Right forelimb (tissue), 1 donor: ENCODE measurements around the gene KIFBP.
"Not testable (repeated sequence)": the region's sequence is repeated elsewhere in the genome, so short reads cannot be mapped to it uniquely, and the experiment has no call there.

Source experiments
- DNase-seq: peaks from one replicate; pipeline ENCODE4 v3.0.0-alpha.2; 2018

Gene KIFBP

DNA sequence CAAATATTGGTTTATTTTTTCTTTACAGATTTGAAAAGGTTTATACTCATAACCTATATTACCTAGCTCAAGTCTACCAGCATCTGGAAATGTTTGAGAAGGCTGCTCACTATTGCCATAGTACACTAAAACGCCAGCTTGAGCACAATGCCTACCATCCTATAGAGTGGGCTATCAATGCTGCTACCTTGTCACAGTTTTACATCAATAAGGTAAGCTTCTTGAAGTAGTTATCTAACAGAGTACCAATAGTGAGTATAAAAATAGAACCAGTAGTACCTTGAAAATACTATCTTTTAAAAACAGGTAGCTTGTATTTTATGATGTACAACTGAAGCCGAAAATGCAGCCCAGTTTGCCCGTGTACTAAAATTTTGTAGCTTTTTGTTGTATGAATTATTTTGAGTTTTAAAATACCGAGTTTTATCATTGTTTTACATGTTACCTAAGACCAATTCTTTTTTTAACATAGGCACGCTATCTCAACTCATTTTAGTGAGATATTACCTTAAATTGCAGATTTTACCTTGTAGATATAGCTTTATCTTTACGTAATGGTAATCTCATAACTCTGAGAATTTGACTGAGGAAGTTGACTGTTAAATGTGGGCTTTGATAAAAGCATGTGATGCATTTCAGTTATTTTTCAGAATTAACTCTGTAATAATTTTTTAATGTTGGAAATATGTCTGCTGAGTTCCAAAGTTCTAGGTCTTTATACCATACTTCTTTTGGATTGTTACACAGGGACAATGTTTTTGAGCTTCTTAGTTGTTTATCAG lies 17.3 kb downstream of the KIFBP start:
- no peak for DNase-seq

DNA sequence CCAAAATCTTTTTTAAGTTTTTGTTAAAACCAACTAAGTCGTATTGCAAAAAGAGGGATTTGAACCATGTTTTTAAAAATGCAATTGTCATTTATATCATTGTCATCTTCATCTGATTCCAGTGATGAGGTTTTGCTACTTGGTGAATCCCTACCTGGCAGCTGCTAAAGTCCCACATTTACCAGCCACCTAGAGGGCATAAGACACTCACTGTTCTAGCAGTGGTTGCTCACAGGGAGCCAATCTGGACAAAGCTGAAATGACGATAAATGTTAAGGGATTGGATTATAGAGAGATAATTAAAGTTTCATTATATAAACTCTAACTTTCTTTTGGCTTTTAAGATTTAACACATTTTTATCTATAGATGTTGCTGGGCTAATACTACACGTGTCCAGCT lies 18.7 kb downstream of the KIFBP start:
- DNase-seq = no peak

DNA sequence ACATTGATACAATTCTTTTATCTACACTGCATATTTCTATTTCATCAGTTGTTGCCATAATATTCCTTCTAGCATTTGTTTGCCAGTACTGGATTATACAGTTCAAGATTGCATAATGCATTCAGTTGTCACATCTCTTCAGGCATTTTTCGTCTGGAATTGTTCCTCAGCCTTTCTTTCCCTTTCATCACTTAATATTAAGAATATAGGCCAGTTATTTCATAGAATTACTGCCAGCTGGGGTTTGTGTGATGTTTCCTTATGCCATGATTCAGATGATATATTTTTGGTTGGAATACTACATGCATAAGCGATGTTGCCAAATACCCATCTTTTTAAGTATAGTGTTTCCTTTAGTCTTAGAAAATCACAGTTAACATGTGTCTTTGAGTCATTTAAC lies 20.8 kb downstream of the KIFBP start:
- DNase-seq = no peak

DNA sequence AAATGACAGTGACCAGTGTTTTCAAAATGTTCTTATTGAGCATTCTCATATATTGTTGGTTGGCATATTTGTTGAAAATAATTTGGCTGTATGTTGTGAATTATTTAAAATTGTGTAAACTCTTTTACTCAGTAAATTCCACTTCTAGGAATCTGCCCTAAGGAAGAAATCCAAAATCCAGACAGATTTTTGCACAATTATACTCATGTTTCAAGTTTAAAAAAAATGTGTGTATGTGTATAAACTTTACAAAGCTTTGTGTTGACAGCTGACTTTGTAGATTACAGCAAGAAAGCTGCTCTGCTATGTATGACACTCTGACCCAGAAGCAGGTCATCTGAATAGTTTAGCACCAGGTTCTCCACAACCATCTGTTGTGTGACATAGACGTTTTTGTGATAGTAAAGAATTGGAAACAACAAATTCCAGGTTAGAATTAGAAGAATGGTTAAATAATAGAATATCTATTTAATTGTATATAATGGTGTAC lies 21.6 kb downstream of the KIFBP start:
- no peak for DNase-seq

DNA sequence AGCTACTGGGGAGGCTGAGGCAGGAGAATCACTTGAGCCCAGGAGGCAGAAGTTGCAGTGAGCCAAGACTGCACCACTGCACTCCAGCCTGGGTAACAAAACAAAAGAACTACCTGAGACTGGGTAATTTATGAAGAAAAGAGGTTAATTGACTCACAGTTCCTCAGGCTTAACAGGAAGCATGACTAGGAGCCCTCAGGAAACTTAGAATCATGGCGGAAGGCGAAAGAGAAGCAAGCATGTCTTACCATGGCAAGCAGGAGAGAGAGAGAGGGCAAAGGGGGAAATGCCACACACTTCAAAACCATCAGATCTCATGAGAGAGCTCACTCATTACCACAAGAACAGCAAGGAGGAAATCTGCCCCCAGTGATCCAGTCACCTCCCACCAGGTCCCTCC lies 24.2 kb downstream of the KIFBP start:
- DNase-seq = not testable (repeated sequence)

DNA sequence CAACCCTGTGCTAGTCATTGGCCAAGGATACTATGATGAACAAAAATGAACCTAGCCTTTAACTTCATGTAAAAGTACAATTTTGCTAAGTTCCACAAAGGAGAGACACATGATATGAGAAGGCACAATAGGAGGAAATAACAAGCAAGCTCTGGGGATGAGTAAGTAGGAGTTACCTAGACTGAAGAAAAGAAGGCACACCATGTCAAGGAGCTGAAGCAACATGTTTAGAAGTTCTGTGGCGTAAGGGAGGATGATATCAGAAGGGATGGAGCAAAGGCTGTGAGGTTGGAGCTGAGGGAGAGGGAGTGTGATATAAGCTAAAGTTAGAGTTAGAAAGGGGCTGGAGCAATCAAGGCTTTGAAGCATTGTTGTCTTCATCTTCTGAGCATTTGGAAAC lies 25.6 kb downstream of the KIFBP start:
- DNase-seq = no peak

DNA sequence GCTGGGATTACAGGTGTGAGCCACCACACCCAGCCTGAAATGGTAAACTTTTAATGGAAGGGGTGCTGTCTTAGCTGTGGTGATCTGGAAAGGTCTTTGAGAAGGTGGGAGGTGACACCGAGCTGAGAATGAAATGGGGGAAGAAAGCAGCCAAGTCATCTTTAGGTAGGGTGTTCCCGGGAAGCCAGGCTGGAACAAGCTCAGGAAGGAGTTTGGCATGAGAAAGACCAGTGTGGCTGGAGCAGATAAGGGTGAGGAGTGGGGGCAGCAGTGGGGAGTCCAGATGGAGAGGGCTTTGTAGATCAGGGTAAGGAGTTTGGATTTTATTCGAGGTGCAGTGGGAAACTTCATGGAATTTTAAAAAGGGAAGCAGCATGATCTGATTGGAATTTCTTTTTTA lies 30.0 kb downstream of the KIFBP start:
- no peak for DNase-seq

DNA sequence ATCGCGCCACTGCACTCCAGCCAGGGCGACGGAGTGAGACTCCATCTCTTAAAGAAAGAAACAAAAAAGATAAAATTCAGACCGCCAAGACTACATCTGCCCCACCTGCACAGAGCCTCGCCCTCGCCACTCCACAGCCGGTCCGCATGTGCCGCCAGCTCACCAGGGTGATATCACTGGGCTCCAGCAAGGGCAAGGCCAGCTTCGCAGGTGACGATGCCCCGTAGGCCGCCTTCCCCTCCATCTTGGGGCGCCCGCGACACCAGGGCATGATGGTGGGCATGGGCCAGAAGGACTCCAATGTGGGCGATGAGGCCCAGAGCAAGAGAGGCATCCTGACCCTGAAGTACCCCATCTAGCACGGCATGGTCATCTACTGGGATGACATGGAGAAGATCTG lies 34.0 kb downstream of the KIFBP start:
- DNase-seq = no peak

DNA sequence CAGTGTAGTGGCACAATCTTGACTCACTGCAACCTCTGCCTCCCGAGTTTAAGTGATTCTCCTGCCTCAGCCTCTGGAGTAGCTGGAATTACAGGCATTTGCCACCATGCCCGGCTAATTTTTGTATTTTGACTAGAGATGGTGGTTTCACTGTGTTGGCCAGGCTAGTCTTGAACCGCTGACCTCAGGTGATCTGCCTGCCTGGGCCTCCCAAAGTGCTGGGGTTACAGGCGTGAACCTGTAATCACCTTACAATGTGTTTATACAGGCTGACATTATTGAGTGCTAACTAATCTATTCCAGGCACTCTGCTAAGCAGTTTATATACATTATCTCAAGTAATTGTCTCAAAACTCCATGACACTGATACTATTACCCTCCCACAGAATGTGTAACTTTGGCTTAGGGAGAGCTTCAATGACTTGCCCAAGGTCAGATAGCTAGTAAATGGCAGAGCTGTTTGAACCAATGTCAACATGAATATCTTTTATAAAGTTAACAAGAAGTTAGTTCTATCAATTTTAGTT lies 36.8 kb downstream of the KIFBP start:
- DNase-seq = no peak

DNA sequence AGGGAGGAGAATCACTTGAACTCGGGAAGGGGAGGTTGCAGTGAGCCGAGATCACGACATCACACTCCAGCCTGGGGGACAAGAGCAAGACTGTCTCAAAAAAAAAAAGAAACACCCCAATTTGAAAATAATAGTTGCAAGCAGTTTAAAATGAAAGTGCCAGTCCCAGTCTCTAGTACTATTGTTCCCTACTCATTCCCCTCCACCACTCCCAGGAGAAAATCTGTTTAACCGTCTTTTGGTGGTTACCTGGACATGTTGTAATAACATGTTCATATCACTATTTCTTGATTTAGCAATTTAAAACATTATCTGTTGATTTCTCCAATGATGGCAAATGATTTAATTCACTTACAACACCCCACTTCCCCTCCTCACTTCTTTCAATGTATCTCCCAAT lies 44.7 kb downstream of the KIFBP start:
- DNase-seq = no peak

DNA sequence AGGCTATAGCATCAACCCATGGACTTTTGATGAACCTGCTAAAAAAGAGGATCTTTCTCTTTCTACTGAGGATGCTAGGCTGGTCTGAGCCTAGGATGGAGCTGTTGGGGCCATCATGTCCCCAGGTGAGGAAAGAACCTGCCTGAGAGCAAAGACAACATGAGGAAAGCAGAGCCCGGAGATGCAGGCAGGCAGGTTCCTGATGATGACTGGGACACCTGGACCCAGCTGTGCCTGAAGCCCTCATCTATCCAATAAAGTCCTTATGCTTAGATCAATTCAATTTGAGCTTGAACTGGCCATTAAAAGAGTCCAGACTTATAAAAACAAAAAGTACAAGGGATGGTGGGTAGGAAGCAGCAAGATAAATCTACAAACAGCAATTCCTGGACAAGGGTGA lies 48.9 kb downstream of the KIFBP start:
- DNase-seq = no peak

DNA sequence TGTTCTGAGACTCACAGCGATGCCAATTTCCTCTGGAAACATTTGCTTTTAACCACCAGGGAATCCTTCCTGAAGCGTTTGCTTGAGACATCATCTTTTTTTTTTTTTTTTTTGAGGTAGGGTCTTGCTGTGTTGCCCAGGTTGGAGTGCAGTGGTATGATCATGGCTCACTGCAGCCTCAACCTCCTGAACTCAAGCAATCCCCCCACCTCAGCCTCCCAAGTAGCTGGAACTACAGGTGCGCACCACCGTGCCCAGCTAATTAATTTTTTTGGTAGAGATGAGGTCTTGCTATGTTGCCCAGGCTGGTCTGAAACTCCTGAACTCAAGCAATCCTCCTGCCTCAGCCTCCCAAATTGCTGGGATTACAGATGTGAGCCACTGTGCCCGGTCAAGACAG lies 52.3 kb downstream of the KIFBP start:
- not testable (repeated sequence) for DNase-seq

DNA sequence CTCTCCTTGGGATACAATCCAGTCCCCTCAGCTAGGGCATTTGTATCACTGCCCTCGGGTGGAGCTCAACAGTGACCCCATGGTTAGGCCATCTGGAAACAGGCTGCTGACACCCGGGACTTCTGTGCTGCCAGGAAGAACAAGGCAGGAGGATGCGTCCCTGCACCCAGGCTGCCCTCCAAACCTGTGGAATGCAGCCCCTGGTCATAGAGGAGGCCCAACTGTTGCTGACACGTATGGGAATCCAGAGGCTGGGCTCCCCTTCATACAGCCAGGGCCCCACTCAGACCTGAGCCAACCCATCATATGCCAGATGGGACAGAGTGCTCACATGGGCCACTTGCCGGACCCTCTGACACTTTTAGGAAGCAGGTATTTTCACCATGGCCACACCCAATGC lies 53.8 kb downstream of the KIFBP start:
- DNase-seq = no peak

DNA sequence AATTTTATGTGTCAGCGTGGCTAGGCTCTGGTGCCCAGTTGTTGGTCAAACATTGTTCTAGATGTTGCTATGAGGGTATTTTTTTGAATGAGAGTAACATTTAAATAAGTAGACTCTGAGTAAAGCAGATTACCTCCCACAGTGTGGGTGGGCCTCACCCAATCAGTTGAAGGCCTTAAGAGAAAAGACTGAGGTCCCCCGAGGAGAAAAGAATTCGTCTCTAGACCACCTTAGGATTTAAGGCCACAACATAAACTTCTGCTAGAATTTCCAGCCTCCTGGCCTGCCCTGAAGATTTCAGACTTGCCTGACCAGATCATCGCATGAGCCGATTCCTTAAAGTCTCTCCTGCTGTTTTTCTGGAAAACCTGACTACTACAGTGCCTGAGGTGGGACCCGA lies 54.2 kb downstream of the KIFBP start:
- no peak for DNase-seq

DNA sequence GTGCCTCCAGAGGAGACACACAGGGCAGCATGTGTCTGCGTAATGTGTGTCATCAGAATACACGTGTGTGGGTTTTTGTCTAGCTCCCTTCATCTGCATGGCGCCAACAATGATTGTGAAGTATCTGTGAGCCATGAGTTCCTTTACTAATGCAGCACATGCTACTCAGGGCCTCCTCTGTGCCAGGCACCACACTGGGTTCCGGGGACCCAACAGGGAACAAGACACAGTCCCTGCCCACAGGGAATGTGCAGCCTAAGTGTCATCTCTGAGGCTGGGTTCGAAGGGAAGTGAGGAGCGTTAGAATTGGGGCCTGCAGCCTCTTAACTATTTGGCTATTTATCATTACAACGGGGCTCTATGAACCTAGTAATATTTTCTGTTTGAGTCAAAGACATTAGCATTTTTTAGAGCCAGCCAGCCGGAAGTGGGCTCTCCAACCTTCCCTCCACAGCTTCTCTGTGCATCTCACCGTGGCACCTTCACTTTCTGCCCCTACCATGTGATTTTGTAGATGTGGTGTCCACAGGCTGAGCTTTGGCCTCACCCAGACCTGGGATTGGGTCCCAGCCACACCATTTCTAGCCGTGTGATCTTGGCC lies 55.4 kb downstream of the KIFBP start:
- DNase-seq = no peak

DNA sequence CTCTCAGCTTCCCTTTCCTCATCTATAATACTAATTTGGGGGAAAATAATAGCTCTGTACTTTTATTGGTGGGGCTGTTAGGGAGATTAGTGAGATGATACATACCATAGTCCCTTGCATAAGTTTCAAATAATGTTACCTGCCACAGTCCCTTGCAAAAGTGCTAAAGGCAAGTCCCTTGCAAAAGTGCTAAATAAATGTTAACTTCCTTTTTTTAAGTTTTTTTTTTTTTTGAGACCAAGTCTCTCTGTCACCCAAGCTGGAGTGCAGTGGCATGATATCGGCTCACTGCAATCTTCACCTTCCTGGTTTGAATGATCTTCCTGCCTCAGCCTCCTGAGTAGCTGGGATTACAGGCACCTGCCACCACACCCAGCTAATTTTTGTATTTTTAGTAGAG lies 55.9 kb downstream of the KIFBP start:
- no peak for DNase-seq

DNA sequence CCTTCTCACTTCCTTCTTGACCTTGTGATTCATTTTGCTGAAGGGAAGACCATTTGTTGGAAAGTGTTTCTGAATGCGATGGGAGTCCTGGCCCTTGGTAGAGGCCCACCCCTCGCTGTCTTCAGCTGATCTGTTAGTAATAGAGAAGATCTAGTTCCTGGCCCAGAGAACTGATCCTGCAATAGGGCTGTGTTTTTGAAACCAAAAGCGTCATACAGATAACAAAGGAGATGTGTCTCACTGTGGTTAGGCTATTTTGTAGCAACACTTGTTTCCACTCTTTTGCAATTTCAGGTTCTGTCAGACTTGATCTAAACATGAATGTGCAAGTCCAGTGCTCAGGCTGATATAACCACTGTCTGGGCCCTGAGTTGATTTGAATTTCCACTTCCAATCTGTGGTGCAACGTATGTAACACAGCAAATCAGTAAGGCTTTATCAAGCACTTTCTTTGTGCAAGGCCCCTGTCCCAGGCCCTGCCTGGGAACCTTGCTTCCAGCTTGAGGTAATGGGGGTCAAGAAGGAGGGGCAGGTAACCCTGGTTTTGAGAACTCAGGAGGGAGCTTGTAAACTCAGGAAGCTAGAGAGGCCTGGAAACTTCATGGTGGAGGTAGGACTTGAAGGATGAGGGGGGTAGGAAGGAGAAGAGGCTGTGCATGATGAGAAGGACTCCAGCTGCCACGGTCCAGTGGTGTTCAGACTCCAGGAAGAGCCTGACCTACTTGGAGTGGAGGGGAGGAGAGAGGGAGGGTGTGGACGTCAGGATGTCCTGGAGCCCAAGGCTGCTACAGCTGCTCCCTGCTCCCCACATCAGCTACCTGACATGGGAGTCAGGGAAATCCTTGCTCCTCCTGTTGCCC lies 57.1 kb downstream of the KIFBP start:
- no peak for DNase-seq

DNA sequence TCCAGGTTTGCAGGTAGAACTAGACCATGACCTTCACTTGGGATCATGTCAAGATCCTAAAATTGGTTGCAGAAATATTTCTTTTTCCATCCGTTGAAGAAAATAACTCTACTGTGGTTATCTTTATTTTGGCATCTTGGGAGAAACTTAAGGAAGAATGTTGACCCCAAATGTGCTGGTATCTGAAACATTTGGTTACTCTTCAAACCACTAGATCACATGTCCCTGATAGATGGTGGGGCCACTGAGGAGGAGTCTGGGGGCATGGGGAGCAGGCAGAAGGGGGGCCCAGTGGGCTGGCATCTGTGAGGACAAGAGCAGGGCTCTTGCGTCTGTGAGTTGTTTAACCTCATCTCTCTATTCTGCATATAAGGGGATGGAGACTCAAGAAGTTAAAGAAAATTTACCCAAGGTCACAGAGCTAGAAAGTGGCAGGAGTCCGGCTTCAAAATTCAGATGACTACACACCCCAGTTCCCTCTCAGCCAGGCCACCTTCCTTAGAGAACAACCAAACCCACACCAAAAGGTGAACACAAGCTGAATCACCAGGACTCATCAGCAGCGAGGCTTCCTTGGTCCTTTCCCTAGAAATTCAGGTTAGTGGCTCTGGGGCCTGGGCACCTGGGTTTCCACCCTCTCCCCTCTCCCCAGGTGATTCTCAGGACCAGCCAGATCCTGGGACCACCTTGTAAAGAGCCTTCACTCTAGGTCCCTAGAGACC lies 58.7 kb downstream of the KIFBP start:
- no peak for DNase-seq

DNA sequence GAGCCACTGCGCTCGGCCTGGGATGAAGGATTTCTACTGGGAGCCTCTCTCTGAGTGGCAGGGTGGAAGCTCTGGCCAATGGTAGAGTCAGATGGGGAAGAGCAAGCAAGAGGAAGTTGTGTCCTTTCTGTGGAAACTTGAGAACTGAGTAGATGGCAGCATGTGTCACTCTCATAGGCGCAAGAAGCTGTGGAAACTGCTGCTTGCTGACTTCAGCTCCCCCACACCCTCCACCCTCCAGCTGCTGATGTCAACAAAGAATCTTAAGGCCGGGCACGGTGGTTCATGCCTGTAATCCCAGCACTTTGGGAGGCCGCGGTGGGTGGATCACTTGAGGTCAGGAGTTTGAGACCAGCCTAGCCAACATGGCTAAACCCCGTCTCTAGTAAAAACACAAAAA lies 59.5 kb downstream of the KIFBP start:
- no peak for DNase-seq

DNA sequence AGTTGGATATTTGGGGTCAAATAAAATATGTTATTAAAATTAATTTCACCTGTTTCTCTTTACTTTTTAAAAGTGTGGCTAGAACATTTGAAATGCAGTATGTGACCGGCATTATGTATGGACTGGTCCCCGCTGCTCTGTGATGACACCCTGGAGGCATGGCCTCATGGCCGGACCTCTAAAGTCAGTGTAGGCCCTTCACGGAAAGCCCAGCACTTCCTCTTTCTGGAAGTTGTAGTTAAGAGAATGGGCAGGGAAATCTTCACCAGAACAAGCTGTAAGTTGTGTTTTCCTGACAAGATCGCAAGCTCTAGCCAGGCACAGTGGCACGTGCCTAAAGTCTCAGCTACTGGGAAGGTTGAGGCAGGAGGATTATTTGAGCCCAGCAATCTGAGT lies 61.0 kb downstream of the KIFBP start:
- no peak for DNase-seq

DNA sequence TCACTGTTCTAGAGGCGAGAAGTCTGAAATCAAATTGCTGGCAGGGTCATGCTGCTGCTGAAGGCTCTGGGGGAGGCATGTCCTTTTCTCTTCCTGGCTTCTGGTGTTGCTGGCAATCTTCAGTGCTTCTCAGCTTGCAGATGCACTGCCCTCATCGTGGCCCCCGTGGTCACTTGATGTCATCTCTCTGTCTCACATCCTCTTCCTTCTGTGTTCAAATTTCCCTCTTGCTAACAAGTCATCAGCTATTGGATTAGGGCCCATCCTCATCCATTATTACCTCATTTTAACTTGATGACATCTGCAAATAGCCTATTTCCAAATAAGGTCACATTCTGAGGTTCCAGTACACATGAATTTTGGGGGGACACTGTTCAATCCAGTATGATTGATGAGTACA lies 62.7 kb downstream of the KIFBP start:
- no peak for DNase-seq

DNA sequence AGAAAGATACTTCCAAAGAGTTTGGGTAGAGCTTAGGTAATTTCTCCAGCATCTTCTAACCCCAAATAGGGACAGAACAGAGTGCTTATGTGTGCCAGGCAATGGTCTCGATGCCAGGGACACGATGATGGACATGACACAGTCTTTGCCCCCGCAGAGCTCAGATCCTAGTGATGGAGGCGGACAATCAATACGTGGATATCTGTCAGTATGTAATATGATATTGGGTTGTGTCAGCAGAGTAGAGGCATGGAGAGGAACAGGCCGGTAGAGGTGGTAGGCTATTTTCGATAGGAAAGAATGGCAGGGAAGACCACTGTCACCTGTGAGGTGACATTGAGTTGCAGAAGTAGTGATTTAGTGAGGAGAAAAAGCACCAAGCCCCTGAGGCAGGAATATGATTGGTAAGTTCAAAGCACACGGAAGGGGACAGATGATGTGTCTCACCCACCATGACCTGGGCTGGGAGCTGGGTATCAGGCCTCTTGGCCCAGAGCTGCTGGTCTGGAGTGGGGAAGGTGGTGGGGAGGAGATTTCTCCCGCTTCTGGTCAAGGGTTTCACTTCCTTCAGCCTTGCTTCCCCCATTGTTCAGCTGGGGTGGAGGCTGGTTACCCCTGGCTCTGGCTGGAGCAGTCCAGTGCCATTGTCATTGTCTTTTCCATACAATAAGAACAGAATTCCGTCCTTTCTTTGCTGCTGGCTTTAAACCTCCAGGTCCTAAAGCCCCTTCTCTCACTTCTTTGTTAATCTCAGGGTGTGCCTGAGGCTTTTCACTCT lies 63.3 kb downstream of the KIFBP start:
- no peak for DNase-seq
